SH-SY5Y (cell line): Measurements from ENCODE around the gene USP17L17.
"Not testable (repeated sequence)": the region's sequence is repeated elsewhere in the genome, so short reads cannot be mapped to it uniquely, and the experiment has no call there.

ENCODE experiments used
- GATA2 ChIP-seq: IDR thresholded peaks from 2 replicates; pipeline ENCODE4 v1.6.1; 2011; ENCODE audit warnings: mild to moderate bottlenecking, low read depth, low read length
- GATA3 ChIP-seq: IDR thresholded peaks from 2 replicates; pipeline ENCODE4 v1.6.1; 2011; ENCODE audit warnings: low read depth, mild to moderate bottlenecking, low read length, moderate library complexity

DNA sequence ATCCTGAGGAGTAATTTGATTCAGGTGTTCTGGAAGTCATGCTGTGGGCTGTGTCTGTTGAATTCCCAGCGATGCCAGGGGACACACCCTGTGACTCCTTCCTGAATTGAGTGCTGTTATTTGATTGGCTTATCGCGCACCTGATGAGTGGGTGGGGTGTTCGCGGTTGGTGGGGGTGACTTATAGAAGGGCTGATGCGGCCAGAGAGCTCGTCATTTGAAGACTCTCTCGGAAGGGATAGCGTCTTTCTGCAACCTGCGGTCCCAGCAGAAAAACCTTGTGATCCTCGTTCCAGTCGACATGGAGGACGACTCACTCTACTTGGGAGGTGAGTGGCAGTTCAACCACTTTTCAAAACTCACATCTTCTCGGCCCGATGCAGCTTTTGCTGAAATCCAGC lies 14.1 kb downstream of the USP17L17 start, which contains the start of gene USP17L20:
- TF ChIP-seq GATA2, GATA3: not testable (repeated sequence)
